OCI-LY1 (cell line): ENCODE results near the gene KRTAP10-5.

Experiments used
- H2AFZ ChIP-seq: fragments of 200-600 bp; sonication (generic), shearing (Covaris generic); 2 replicates; pipeline ENCODE4 v1.6.0; 2014; ENCODE audit warnings: antibody characterized with exemption, mild to moderate bottlenecking, low read length
- H3F3A ChIP-seq: fragments of 200-600 bp; sonication (generic), shearing (Covaris generic); 2 replicates; pipeline ENCODE4 v1.6.0; 2014; ENCODE audit warnings: mild to moderate bottlenecking, antibody characterized with exemption, low read length, moderate library complexity; ENCODE audit not compliant: insufficient read depth
- H3K27ac ChIP-seq: fragments of 200-600 bp; sonication (generic); 2 replicates; pipeline ENCODE4 v1.5.1; 2014; ENCODE audit warnings: low read length, mixed run types, mild to moderate bottlenecking, low read depth; ENCODE audit not compliant: poor library complexity, severe bottlenecking
- H3K27me3 ChIP-seq: fragments of 200-600 bp; sonication (generic); 2 replicates; pipeline ENCODE4 v1.6.0; 2014; ENCODE audit warnings: antibody characterized with exemption, mild to moderate bottlenecking, low read length, moderate library complexity; ENCODE audit not compliant: insufficient read depth
- H3K36me3 ChIP-seq: fragments of 200-600 bp; sonication (generic); 2 replicates; pipeline ENCODE4 v1.6.1; 2014; ENCODE audit warnings: mild to moderate bottlenecking, antibody characterized with exemption, low read length, moderate library complexity, mixed read lengths; ENCODE audit not compliant: insufficient read depth
- H3K4me1 ChIP-seq: fragments of 200-600 bp; sonication (generic); 2 replicates; pipeline ENCODE4 v1.5.1; 2014; ENCODE audit warnings: mild to moderate bottlenecking, low read length, moderate library complexity; ENCODE audit not compliant: insufficient read depth, severe bottlenecking
- H3K4me2 ChIP-seq: fragments of 200-600 bp; sonication (generic), shearing (Covaris generic); 2 replicates; pipeline ENCODE4 v1.6.1; 2014; ENCODE audit warnings: low read length
- H3K4me3 ChIP-seq: fragments of 200-600 bp; sonication (generic); 2 replicates; pipeline ENCODE4 v1.5.1; 2014; ENCODE audit warnings: low read length, low read depth, mild to moderate bottlenecking, mixed read lengths; ENCODE audit not compliant: poor library complexity, severe bottlenecking
- H3K79me2 ChIP-seq: fragments of 200-600 bp; shearing (Covaris generic); 2 replicates; pipeline ENCODE4 v1.6.1; 2016; ENCODE audit warnings: mixed run types, low read length, mixed read lengths; ENCODE audit not compliant: insufficient read depth
- H3K9ac ChIP-seq: fragments of 200-600 bp; sonication (generic), shearing (Covaris generic); 2 replicates; pipeline ENCODE4 v1.6.1; 2014; ENCODE audit warnings: mild to moderate bottlenecking, low read length, mixed read lengths
- H3K9me2 ChIP-seq: fragments of 200-600 bp; sonication (generic), shearing (Covaris generic); 2 replicates; pipeline ENCODE4 v1.6.1; 2014; ENCODE audit warnings: low read depth, mild to moderate bottlenecking, low read length, mixed read lengths
- H3K9me3 ChIP-seq: fragments of 200-600 bp; shearing (Covaris generic); 2 replicates; pipeline ENCODE4 v1.6.1; 2014; ENCODE audit warnings: low read length, mixed read lengths
- H4K20me1 ChIP-seq: fragments of 200-600 bp; sonication (generic), shearing (Covaris generic); 2 replicates; pipeline ENCODE4 v1.6.0; 2016; ENCODE audit warnings: mild to moderate bottlenecking, low read length; ENCODE audit not compliant: insufficient read depth
- EZH2 ChIP-seq: fragments of 200-600 bp; sonication (generic), shearing (Covaris generic); IDR thresholded peaks from 2 replicates; pipeline ENCODE4 v1.8.0; 2017; ENCODE audit warnings: borderline replicate concordance, mixed run types, mild to moderate bottlenecking, antibody characterized with exemption, low read length, moderate library complexity, mixed read lengths
- TF ChIP-seq, protein P1 (sequence below): fragments of 200-600 bp; sonication (generic), shearing (Covaris generic); IDR thresholded peaks from 2 replicates; pipeline ENCODE4 v1.5.1; 2017; ENCODE audit warnings: mild to moderate bottlenecking, antibody characterized with exemption, low read length, moderate library complexity, mixed read lengths

Gene KRTAP10-5

DNA sequence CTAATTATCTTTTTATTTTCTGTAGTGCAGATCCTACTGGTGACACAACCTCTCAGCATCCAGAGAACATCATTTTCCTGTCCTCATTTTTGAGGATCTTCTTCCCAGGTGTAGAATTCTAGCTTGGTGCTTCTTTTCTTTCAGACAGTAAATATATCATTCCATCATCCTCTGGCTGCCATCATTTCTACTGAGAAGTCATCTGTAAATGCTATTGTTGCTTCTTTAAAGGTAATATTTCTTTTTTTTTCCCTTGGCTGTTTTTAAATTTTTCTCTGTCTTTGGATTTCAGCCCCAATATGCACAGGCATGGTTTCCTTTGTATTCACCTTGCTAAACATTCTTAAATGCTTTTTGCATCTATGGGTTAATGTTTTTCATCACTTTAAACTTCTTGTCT lies 43.2 kb upstream of the KRTAP10-5 start:
- H2AFZ ChIP-seq: no peak overlapping the region
- no peak overlapping the region for H3K4me3 ChIP-seq
- no peaks in the 10 kb centered on the region for H4K20me1 ChIP-seq
- H3K9ac ChIP-seq: no peak overlapping the region
- peaks cover 14% of the 10 kb centered on the region for H3K9me3 ChIP-seq
- H3K9me2 ChIP-seq: no peaks in the 10 kb centered on the region
- H3K4me2 ChIP-seq: no peak overlapping the region
- H3F3A ChIP-seq: no peaks in the 10 kb centered on the region
- H3K36me3 ChIP-seq: no peaks in the 10 kb centered on the region
- TF ChIP-seq EZH2: no peak
- TF ChIP-seq, protein P1, sequence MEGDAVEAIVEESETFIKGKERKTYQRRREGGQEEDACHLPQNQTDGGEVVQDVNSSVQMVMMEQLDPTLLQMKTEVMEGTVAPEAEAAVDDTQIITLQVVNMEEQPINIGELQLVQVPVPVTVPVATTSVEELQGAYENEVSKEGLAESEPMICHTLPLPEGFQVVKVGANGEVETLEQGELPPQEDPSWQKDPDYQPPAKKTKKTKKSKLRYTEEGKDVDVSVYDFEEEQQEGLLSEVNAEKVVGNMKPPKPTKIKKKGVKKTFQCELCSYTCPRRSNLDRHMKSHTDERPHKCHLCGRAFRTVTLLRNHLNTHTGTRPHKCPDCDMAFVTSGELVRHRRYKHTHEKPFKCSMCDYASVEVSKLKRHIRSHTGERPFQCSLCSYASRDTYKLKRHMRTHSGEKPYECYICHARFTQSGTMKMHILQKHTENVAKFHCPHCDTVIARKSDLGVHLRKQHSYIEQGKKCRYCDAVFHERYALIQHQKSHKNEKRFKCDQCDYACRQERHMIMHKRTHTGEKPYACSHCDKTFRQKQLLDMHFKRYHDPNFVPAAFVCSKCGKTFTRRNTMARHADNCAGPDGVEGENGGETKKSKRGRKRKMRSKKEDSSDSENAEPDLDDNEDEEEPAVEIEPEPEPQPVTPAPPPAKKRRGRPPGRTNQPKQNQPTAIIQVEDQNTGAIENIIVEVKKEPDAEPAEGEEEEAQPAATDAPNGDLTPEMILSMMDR: no peak
- peaks cover 6% of the 10 kb centered on the region for H3K4me1 ChIP-seq
- H3K27me3 ChIP-seq: no peaks in the 10 kb centered on the region; the same call in 1 of the 2 replicates
- no peaks in the 10 kb centered on the region for H3K79me2 ChIP-seq
- no peak overlapping the region for H3K27ac ChIP-seq

DNA sequence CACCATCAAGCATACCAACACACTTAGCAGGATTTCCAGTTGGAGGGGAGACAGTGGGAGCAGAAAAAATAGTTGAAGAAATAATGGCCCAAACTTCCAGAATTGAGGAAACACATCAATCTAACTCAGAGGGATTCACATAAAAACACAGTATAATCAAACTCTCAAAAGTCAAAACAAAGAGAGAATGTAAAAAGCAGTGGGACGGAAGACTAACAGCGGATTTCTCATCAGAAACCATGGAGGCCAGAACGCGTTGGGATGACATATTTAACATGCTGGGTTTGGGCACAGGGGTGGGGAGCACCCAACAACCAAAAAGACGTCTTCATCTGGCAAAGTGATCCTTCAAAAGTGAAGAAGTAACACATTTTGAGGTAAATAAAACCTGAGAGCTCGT lies 39.5 kb upstream of the KRTAP10-5 start:
- no peaks in the 10 kb centered on the region for H3K36me3 ChIP-seq
- no peaks in the 10 kb centered on the region for H3F3A ChIP-seq
- H3K27me3 ChIP-seq: no peaks in the 10 kb centered on the region; the same call in 1 of the 2 replicates
- H4K20me1 ChIP-seq: no peaks in the 10 kb centered on the region
- TF ChIP-seq, protein P1: no peak
- TF ChIP-seq EZH2: no peak
- no peak overlapping the region for H3K4me2 ChIP-seq
- H3K9ac ChIP-seq: no peak overlapping the region
- H3K4me1 ChIP-seq: peaks cover 6% of the 10 kb centered on the region
- H3K9me3 ChIP-seq: peaks cover 14% of the 10 kb centered on the region
- H3K9me2 ChIP-seq: no peaks in the 10 kb centered on the region
- H3K4me3 ChIP-seq: no peak overlapping the region
- H2AFZ ChIP-seq: no peak overlapping the region
- H3K79me2 ChIP-seq: no peaks in the 10 kb centered on the region
- H3K27ac ChIP-seq: no peak overlapping the region

DNA sequence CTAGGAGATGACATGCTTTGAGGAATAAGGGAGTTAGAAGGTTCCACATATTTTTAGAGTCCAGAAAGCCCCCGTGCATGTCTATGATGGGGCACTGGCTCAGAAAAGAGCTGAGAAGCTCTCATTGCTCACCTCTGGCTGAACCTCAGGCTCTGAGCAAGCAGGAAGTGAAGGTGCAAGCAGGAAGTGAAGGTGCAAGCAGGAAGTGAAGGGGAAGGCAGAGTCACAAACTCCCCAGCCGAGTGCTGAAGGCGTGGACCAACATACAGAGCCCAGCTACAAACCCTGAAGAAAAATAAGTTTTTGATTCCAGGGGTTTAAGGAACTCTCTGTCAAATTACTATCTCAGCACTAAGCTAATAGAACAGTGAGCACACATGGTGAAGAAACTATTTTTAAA lies 38.5 kb upstream of the KRTAP10-5 start:
- no peaks in the 10 kb centered on the region for H3K36me3 ChIP-seq
- peaks cover 9% of the 10 kb centered on the region for H3K9me3 ChIP-seq
- 0 out of 2 replicates have a peak overlapping the region, but pooled peaks have one; percentile 5 for H2AFZ ChIP-seq
- TF ChIP-seq, protein P1: no peak
- TF ChIP-seq EZH2: no peak
- no peaks in the 10 kb centered on the region; the same call in 1 of the 2 replicates for H3K27me3 ChIP-seq
- H3K27ac ChIP-seq: no peak overlapping the region
- H3K9ac ChIP-seq: no peak overlapping the region
- peaks cover 6% of the 10 kb centered on the region for H3K4me1 ChIP-seq
- H3K4me3 ChIP-seq: no peak overlapping the region
- H3K4me2 ChIP-seq: no peak overlapping the region; the same call in 1 of the 2 replicates
- H3K79me2 ChIP-seq: no peaks in the 10 kb centered on the region
- no peaks in the 10 kb centered on the region for H3K9me2 ChIP-seq
- H3F3A ChIP-seq: no peaks in the 10 kb centered on the region
- H4K20me1 ChIP-seq: no peaks in the 10 kb centered on the region
